NOMO-1 treated with DMSO at 0.1 percent for 48 hours (cell line): Measurements from ENCODE around the gene VPS37C.

Experiments used
- DNase-seq: peaks from one replicate; lab custom pipeline; 2025; ENCODE audit not compliant: unreplicated experiment; lab: John Stamatoyannopoulos, UW

The VPS37C gene

DNA sequence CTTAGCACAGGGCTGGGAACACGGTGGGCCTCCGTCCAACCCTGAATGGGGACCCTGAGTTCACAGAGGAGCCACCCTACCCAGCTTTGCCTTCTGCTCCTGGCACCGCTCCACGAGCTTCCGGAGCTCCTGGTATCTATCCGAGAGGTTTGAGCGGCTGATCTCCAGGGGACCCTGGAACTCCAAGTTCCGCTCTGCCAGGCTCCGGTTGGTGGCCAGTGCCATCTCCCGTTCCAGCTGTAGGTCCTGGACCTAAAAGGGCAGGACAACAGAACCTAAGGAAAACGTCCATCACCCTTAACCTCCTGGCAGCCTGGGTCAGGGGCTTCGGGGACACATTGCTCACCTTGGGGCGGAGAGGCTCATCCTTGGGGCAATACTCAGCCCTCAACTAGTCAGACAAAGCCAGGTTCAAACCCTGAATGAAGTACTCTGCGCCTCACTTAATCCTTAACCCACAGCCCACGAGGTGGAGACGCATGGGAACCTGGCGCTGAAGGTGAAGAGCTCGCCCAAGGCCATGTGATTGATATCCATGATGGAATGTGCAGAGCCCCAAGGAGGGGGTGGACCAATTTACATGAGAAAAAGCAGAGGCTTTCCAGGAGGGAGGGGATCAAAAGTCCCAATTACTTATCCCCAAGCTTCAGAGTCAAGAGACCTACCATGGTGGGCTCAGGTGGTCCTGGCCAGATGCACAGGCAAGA is 27.1 kb downstream of the VPS37C start:
- no peak for DNase-seq

DNA sequence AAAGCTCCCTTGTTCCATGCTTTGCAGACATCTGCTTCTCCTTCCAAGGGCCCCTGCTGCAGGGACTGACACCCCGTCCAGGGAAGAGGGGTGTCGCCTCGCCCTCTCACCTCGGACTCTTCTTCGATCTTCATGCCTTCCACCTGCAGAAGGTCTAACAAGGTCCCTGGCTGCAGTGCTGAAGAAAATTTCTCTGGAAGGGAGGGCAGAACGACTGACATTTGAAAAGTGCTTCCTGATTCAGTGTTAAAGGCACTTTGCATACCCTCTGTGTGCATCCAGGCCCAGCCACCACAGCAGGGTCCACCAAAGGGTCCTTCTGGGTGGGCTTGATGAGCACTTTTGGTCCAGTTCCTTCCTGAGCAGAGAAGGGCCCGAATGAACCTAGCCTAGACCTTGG is 28.1 kb downstream of the VPS37C start:
- DNase-seq = no peak

DNA sequence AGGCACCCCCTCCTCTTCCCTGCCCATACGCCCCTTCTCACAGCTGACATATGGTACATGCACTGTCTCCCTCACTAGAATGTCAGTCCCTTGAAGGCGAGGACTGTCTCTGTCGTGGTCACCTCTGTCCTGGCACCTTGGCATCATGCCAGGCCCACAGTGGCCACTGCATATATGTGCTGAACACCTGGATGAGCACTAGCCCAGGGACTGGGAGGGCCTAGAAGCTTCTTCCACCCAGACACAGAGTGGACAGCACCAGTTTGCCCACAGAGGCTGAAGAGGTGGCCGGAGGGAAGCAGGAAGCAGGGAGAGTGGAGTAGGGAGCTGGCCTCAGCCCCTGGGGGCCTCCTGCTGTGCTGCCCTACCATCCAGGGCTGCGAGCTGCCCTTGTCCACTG is 28.6 kb downstream of the VPS37C start:
- no peak for DNase-seq

GRCh38 chr11:61131998-61132555 is 29.1 kb downstream of the VPS37C start:
- no peak for DNase-seq

DNA sequence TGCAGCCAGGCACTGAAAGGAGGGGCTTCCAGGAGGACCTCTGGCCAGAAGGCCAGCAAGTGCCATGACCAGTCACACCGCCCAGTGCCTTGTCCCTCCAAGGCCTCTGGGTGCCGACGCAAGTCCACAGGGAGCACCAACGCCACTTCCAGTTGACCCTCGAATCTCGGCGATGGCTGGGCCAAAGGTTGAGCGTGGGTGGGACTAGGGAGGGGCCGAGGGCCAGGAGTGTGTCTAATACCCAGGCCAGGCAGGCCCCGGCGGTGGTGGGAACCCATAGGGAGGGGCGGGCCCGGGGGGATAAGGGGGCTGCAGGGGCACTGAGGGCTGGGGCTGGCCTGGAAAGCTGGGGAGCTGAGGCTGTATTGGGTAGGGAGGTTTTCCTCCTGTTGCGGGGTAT is 29.6 kb downstream of the VPS37C start:
- DNase-seq = no peak

- no peak for DNase-seq
Observed at GRCh38 chr11:61131186-61131585, 30.0 kb downstream of the VPS37C start.

GRCh38 chr11:61129639-61130523 is 31.3 kb downstream of the VPS37C start:
- DNase-seq = no peak

GRCh38 chr11:61128947-61129638 is 32.1 kb downstream of the VPS37C start:
- DNase-seq = no peak

DNA sequence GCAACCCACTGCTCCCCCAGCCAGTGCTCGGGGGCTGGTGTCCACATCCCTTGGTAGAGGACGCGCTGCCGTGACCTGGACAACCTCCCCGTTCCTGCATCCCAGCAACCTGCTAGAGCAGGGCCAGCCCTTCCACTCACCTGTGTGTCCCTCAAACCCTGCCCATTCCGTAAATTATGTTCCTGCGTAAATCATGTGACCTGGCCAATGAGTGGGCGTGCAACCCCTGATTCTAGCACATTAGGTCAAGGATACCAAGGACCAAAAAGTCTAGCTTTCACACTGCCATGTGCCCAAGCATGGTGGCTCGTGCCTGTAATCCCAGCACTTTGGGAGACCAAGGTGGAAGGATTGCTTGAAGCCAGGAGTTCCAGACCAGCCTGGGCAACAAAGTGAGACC is 33.2 kb downstream of the VPS37C start:
- no peak for DNase-seq

DNA sequence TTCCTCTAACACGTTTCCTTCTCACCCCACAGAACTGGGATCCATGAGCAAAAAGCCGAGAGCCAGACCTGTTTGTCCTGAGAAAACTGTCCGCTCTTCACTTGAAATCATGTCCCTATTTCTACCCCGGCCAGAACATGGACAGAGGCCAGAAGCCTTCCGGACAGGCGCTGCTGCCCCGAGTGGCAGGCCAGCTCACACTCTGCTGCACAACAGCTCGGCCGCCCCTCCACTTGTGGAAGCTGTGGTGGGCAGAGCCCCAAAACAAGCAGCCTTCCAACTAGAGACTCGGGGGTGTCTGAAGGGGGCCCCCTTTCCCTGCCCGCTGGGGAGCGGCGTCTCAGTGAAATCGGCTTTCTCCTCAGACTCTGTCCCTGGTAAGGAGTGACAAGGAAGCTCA is 35.0 kb downstream of the VPS37C start:
- no peak for DNase-seq

- no peak for DNase-seq
Observed at GRCh38 chr11:61125310-61125684, 35.9 kb downstream of the VPS37C start.

DNA sequence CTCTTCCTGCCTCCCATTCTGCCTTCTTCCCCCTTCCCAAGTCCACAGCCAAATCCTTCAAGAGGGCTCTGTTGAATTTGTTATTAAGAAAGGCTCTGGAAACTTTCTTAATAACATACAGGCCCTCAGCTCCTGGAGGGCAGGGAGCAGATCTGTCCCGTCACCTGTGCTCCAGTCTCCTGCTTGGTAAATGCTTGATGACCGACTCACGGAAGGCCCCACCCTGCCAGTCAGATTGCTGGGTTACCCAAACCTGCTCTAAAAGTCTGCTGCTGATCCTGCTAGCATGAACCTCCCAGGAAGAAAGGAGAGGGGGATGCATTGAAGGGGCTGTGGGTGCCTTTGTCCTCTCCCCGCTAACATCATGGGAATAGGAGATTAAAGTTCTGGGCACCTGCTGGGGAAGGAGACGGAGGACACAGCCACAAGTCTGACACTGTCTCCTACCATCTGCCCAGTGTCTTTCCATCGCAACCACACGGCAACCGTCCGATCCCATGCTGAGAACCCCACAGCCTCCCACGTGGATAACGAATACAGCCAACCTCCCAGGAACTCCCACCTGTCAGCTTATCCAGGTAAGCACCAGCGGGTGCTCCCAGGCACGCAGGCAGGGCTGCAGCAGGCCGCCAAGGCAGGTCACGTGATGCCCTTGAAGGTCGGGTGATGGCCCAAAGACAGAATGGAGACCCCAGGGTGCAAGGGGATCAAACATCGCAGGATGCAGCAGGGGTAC is 36.5 kb downstream of the VPS37C start:
- DNase-seq = no peak

DNA sequence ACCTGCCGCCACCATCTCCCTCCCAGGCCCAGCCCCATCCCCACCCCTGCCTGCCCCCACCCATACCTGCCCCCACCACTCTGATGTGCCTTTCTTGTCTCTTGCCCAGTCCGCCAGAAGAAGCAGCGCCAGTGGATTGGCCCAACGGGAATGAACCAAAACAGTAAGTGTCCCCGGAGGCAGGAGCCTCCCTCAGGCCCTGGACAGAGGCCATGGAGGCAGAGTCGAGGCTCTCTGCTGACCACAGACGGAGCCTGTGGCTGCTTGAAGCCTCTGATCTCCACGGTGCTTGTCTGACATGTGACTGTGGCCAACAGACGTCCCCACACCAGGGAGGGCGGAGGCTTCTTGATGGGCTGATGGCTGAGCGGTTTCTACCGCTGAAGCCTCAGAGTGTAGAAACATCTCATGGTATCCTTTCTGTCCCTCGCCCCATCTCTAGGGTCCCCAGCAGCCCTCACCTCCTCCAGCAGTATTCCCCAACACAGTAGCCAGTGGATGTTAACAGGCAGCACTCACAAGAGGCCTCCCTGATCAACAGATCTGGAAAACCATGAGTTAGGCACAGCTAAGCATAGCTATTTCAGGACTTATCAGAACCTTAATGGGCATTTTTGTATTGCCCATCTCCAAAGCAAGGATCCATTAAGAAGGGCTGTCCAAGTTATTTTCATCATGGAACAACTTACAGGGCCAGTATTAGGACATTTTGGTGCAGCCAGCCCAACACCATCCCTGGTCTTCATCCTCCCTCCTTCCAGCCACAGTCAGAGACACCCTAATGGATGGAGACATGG is 37.3 kb downstream of the VPS37C start:
- DNase-seq = no peak

- DNase-seq = no peak
Observed at GRCh38 chr11:61122761-61123160, 38.5 kb downstream of the VPS37C start.

DNA sequence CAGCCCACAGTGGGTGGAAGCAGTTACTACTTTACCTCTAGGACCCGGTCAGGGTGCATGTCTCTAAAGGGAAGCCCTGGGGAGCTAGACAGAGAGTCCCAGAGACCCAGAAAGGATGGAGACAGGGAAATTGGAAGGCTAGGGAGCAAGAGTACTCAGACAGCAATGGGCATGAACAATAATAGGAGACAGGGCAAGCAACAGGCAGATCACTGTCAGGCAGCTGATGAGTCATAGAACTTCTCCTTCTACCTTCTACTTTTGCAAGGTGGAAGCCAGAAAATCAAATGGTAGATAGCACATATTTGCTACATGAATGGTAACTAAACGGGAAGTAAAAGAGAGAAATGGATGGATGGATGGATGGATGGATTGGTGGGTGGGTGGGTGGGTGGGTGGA is 39.3 kb downstream of the VPS37C start:
- no peak for DNase-seq

DNA sequence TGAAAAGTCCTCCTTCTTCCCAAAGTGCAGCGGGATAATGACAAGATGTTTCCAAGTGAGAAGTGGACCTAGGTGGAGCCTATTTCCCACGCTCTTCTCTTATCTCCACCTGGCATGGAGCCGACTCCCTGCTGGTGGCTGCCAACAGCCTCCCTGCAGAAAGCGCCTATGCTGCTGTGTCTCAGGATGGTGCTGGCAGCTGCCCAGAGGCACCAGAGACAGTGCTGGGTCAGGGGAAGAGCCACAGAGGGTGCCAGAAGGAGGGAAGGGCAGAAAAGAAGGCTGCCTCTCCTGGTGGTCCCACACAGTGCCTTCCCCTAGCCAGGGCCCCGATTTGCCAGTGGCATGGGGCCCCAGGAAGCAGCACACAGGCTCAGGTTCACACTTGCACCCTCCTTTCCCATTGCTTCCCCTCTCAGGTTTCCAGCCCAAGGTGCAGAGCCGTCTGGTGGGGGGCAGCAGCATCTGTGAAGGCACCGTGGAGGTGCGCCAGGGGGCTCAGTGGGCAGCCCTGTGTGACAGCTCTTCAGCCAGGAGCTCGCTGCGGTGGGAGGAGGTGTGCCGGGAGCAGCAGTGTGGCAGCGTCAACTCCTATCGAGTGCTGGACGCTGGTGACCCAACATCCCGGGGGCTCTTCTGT is 39.9 kb downstream of the VPS37C start:
- no peak for DNase-seq

- no peak for DNase-seq
Observed at GRCh38 chr11:61120706-61121191, 40.5 kb downstream of the VPS37C start.

DNA sequence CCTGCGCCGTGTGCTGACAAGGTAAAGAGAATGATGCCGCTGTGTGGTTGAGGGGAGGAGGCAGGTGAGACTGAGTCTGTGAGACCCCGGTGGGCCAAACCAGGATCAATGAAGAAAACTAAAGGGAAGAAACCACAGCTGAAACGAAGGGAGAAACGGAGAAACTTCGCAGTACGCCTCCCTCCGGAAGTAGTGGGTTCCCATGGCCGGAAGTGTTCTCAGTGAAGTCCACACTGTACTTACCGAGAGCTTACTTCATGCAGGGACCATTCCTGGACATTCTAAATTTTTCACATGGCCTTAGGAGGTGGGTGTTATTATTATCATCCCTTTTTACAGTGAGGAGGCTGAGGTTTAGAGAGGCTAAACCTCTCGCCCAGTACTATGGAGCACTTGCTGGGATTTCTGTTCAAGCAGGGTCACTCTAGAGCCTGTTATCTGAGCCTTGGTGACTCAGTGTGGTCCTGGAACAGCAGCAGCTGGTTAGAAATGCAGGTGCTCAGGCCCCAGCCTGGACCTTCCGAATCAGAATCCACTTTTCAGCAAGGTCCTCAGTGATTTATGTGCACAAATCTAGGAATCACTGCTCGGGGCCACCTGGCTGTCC is 41.0 kb downstream of the VPS37C start:
- DNase-seq = no peak

GRCh38 chr11:61119571-61119970 is 41.7 kb downstream of the VPS37C start:
- no peak for DNase-seq
